PC-3 (cell line): ENCODE data around the gene SDC1.

ENCODE experiments used
- EZH2 ChIP-seq: fragments of 300-600 bp; sonication (generic); IDR thresholded peaks from one replicate; pipeline ENCODE4 v1.6.1; 2017; ENCODE audit warnings: antibody characterized with exemption, mild to moderate bottlenecking, low read length; ENCODE audit not compliant: unreplicated experiment
- TF ChIP-seq, protein P1 (sequence below): fragments of 300-600 bp; sonication (generic); conservative IDR thresholded peaks from 2 replicates; pipeline ENCODE4 v1.5.1; 2017; ENCODE audit warnings: antibody characterized with exemption, low read depth, mild to moderate bottlenecking, low read length

GRCh38 chr2:20188851-20189250, 36.1 kb downstream of the SDC1 start:
- TF ChIP-seq, protein P1, sequence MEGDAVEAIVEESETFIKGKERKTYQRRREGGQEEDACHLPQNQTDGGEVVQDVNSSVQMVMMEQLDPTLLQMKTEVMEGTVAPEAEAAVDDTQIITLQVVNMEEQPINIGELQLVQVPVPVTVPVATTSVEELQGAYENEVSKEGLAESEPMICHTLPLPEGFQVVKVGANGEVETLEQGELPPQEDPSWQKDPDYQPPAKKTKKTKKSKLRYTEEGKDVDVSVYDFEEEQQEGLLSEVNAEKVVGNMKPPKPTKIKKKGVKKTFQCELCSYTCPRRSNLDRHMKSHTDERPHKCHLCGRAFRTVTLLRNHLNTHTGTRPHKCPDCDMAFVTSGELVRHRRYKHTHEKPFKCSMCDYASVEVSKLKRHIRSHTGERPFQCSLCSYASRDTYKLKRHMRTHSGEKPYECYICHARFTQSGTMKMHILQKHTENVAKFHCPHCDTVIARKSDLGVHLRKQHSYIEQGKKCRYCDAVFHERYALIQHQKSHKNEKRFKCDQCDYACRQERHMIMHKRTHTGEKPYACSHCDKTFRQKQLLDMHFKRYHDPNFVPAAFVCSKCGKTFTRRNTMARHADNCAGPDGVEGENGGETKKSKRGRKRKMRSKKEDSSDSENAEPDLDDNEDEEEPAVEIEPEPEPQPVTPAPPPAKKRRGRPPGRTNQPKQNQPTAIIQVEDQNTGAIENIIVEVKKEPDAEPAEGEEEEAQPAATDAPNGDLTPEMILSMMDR, result no peak
- TF ChIP-seq EZH2, result no peak
